ENCODE measurements around the gene WDFY4.

WDFY4 gene

DNA sequence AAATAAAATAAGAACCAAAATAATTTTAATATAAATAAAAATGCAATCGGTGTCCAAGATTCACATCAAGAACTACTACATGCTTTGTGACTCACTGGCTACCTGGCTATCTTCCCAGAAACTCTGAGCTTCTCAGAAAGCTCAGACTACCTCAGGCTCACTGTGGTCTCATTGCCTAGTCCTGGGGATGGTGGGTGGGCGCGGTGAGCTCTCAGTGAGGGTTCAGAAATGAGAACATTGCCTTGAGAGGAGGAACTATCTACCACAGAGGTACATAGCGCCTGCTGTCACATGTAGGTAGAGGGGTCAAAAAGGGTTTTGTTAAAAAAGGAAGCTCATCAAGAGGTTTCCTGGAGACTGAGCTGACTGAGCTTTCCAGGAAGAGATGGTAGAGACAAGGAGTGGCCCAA lies 108.0 kb downstream of the WDFY4 start:
- H3K27ac ChIP-seq (ENCODE audit: low read length, poor library complexity, severe bottlenecking) = no peak overlapping the region
- no peak overlapping the region for H2BK5ac ChIP-seq (ENCODE audit: low read depth, low read length, poor library complexity, severe bottlenecking)
- no peak for DNase-seq
- peaks cover 3 to 59% of the 10 kb centered on the region in 2 experiments for H3K27me3 ChIP-seq (ENCODE audit: control insufficient read depth in 1 of 2, insufficient read depth in 1 of 2, low read length in 2 of 2)
- H3K23ac ChIP-seq (ENCODE audit: low read length in 2 of 2) = no peak overlapping the region
- no peak overlapping the region for H3K9ac ChIP-seq (ENCODE audit: low read length)
- H3K14ac ChIP-seq (ENCODE audit: low read length in 2 of 2) = no peak overlapping the region
- H3K4me1 ChIP-seq (ENCODE audit: control insufficient read depth, insufficient read depth, low read depth, low read length) = no peaks in the 10 kb centered on the region
- no peak overlapping the region for H3K4ac ChIP-seq (ENCODE audit: low read depth in 1 of 2, low read length in 2 of 2)
- no peaks in the 10 kb centered on the region for H3K79me1 ChIP-seq (replicated peaks; ENCODE audit: low read length, poor library complexity, severe bottlenecking)
- H4K8ac ChIP-seq (ENCODE audit: low read length) = no peak overlapping the region
- H3K4me3 ChIP-seq (ENCODE audit: insufficient read depth in 1 of 2, low read depth in 1 of 2, low read length in 2 of 2) = no peak overlapping the region
- H3K9me3 ChIP-seq (ENCODE audit: control insufficient read depth, low read length) = no peaks in the 10 kb centered on the region
- H2BK120ac ChIP-seq (ENCODE audit: low read depth, low read length) = no peak overlapping the region
- H2AK5ac ChIP-seq (ENCODE audit: low read length, severe bottlenecking) = no peak overlapping the region
- no peak overlapping the region for H4K91ac ChIP-seq (ENCODE audit: low read length)
- no peak overlapping the region for H2AFZ ChIP-seq (ENCODE audit: low read depth, low read length)
- H3K18ac ChIP-seq (ENCODE audit: low read depth in 1 of 2, low read length in 2 of 2) = no peak overlapping the region
- no peak overlapping the region for H3K4me2 ChIP-seq (ENCODE audit: low read length, poor library complexity, severe bottlenecking)
- no peak overlapping the region for H2BK15ac ChIP-seq (ENCODE audit: low read depth, poor library complexity, severe bottlenecking)
- 92% methylated on average over 3 of the region's 4 CpGs for WGBS
- no peak overlapping the region for H2BK12ac ChIP-seq (ENCODE audit: low read length in 2 of 2)
- no peaks in the 10 kb centered on the region for H3K36me3 ChIP-seq (ENCODE audit: control insufficient read depth in 1 of 2, insufficient read depth in 2 of 2, low read depth in 1 of 2, low read length in 2 of 2)

DNA sequence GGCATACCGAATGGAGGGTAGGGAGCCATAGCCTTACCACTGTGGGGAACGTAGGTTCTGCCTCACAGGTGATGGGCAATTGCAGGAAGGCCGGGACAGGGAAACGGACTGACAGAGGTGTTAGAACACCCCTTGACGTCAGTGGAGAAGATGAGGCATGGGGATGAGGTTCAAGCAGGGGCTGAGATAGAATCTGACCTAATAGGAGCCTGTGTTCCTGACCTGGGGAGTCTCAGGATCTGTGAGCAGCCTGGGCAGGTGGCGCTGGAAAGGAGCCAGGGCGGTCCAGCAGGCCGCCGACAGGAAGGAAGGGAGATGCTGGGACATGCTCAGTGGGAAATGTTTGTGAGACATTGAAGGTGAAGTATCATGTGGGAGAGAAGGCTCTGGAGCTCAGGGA lies 109.4 kb downstream of the WDFY4 start:
- Histone ChIP-seq H2AK5ac (ENCODE audit: low read length, severe bottlenecking) (no peak overlapping the region), H3K23ac (ENCODE audit: low read length in 2 of 2) (no peak overlapping the region), H2BK15ac (ENCODE audit: low read depth, poor library complexity, severe bottlenecking) (peak overlapping the region; percentile 17), H3K9me3 (ENCODE audit: control insufficient read depth, low read length) (no peaks in the 10 kb centered on the region), H3K79me1 (replicated peaks; ENCODE audit: low read length, poor library complexity, severe bottlenecking) (no peaks in the 10 kb centered on the region), H2BK5ac (ENCODE audit: low read depth, low read length, poor library complexity, severe bottlenecking) (no peak overlapping the region), H3K4me2 (ENCODE audit: low read length, poor library complexity, severe bottlenecking) (no peak overlapping the region), H3K9ac (ENCODE audit: low read length) (no peak overlapping the region), H3K14ac (ENCODE audit: low read length in 2 of 2) (peak overlapping the region in 1 of 2 experiments; percentile 51), H3K36me3 (ENCODE audit: control insufficient read depth in 1 of 2, insufficient read depth in 2 of 2, low read depth in 1 of 2, low read length in 2 of 2) (no peaks in the 10 kb centered on the region), H3K18ac (ENCODE audit: low read depth in 1 of 2, low read length in 2 of 2) (no peak overlapping the region), H3K4ac (ENCODE audit: low read depth in 1 of 2, low read length in 2 of 2) (no peak overlapping the region), H4K8ac (ENCODE audit: low read length) (no peak overlapping the region), H4K91ac (ENCODE audit: low read length) (no peak overlapping the region), H2AFZ (ENCODE audit: low read depth, low read length) (no peak overlapping the region), H3K27ac (ENCODE audit: low read length, poor library complexity, severe bottlenecking) (no peak overlapping the region), H2BK120ac (ENCODE audit: low read depth, low read length) (no peak overlapping the region), H3K4me1 (ENCODE audit: control insufficient read depth, insufficient read depth, low read depth, low read length) (no peaks in the 10 kb centered on the region), H3K27me3 (ENCODE audit: control insufficient read depth in 1 of 2, insufficient read depth in 1 of 2, low read length in 2 of 2) (peaks cover 3 to 53% of the 10 kb centered on the region in 2 experiments), H3K4me3 (ENCODE audit: insufficient read depth in 1 of 2, low read depth in 1 of 2, low read length in 2 of 2) (no peak overlapping the region), H2BK12ac (ENCODE audit: low read length in 2 of 2) (no peak overlapping the region)
- 92% methylated on average over 9 of the region's 9 CpGs for WGBS
- no peak for DNase-seq

DNA sequence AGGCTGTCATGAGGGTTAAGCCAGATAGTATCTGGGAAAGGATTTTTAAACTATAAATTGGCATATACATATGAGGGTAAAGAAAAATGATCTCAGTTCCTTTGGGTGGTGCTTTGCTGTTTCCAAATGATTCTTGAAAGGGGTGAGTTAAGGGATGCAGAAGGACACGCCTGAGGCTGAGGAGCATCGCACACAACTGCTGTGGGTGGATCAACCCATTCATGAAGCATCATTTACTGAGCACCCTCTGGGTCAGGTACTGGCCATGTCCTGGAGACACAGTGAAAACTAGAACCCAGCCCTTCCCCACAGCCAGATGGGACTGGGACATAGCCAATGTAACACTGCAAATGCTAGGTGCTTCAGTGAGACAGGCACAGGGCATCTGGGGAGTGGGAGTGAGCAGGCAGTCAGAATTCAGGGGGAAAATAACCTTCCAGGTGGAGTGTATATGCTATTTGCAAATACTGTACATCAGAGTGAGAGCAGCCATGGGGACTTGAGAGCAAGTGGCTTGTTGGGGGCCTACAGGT lies 112.1 kb downstream of the WDFY4 start:
- H2BK120ac ChIP-seq (ENCODE audit: low read depth, low read length) = no peak overlapping the region
- H2BK15ac ChIP-seq (ENCODE audit: low read depth, poor library complexity, severe bottlenecking) = no peak overlapping the region
- H4K91ac ChIP-seq (ENCODE audit: low read length) = no peak overlapping the region
- H3K18ac ChIP-seq (ENCODE audit: low read depth in 1 of 2, low read length in 2 of 2) = no peak overlapping the region
- no peak overlapping the region for H3K9ac ChIP-seq (ENCODE audit: low read length)
- no peak overlapping the region for H3K27ac ChIP-seq (ENCODE audit: low read length, poor library complexity, severe bottlenecking)
- H3K14ac ChIP-seq (ENCODE audit: low read length in 2 of 2) = no peak overlapping the region
- no peak overlapping the region for H2BK5ac ChIP-seq (ENCODE audit: low read depth, low read length, poor library complexity, severe bottlenecking)
- WGBS = 93% methylated on average over 2 of the region's 2 CpGs
- no peak overlapping the region for H4K8ac ChIP-seq (ENCODE audit: low read length)
- no peak overlapping the region for H3K4me2 ChIP-seq (ENCODE audit: low read length, poor library complexity, severe bottlenecking)
- H3K36me3 ChIP-seq (ENCODE audit: control insufficient read depth in 1 of 2, insufficient read depth in 2 of 2, low read depth in 1 of 2, low read length in 2 of 2) = no peaks in the 10 kb centered on the region
- no peaks in the 10 kb centered on the region for H3K4me1 ChIP-seq (ENCODE audit: control insufficient read depth, insufficient read depth, low read depth, low read length)
- no peak overlapping the region for H2BK12ac ChIP-seq (ENCODE audit: low read length in 2 of 2)
- H3K27me3 ChIP-seq (ENCODE audit: control insufficient read depth in 1 of 2, insufficient read depth in 1 of 2, low read length in 2 of 2) = peaks cover 3 to 26% of the 10 kb centered on the region in 2 experiments
- H2AFZ ChIP-seq (ENCODE audit: low read depth, low read length) = no peak overlapping the region
- no peak overlapping the region for H3K4me3 ChIP-seq (ENCODE audit: insufficient read depth in 1 of 2, low read depth in 1 of 2, low read length in 2 of 2)
- no peak overlapping the region for H2AK5ac ChIP-seq (ENCODE audit: low read length, severe bottlenecking)
- H3K4ac ChIP-seq (ENCODE audit: low read depth in 1 of 2, low read length in 2 of 2) = no peak overlapping the region
- H3K23ac ChIP-seq (ENCODE audit: low read length in 2 of 2) = no peak overlapping the region
- no peaks in the 10 kb centered on the region for H3K79me1 ChIP-seq (replicated peaks; ENCODE audit: low read length, poor library complexity, severe bottlenecking)
- H3K9me3 ChIP-seq (ENCODE audit: control insufficient read depth, low read length) = no peaks in the 10 kb centered on the region
- DNase-seq = no peak

DNA sequence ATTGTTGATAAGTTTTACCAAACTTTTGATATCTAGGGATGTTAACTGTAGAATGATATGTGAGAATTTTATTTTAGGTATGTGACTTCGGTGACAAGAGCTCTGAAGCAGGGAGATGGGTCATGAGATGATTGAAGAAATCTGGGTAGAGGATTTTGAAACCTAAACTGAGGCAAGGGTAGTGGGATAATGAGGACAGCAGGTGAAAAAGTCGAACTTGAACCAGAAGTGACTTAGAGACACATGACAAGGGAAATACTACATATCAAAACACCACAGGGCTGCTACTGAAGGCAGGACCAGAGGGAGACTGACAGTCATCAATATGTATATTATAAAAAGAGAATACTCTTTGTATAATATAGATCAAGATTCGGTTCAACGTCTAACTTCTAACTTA lies 113.2 kb downstream of the WDFY4 start:
- Histone ChIP-seq H3K4ac (ENCODE audit: low read depth in 1 of 2, low read length in 2 of 2) (no peak overlapping the region), H4K8ac (ENCODE audit: low read length) (no peak overlapping the region), H2AK5ac (ENCODE audit: low read length, severe bottlenecking) (no peak overlapping the region), H3K9me3 (ENCODE audit: control insufficient read depth, low read length) (no peaks in the 10 kb centered on the region), H3K27ac (ENCODE audit: low read length, poor library complexity, severe bottlenecking) (no peak overlapping the region), H3K4me2 (ENCODE audit: low read length, poor library complexity, severe bottlenecking) (no peak overlapping the region), H3K79me1 (replicated peaks; ENCODE audit: low read length, poor library complexity, severe bottlenecking) (no peaks in the 10 kb centered on the region), H3K18ac (ENCODE audit: low read depth in 1 of 2, low read length in 2 of 2) (no peak overlapping the region), H2AFZ (ENCODE audit: low read depth, low read length) (no peak overlapping the region), H3K23ac (ENCODE audit: low read length in 2 of 2) (no peak overlapping the region), H4K91ac (ENCODE audit: low read length) (no peak overlapping the region), H3K27me3 (ENCODE audit: control insufficient read depth in 1 of 2, insufficient read depth in 1 of 2, low read length in 2 of 2) (peaks cover 0 to 22% of the 10 kb centered on the region in 2 experiments), H2BK5ac (ENCODE audit: low read depth, low read length, poor library complexity, severe bottlenecking) (no peak overlapping the region), H3K9ac (ENCODE audit: low read length) (no peak overlapping the region), H3K36me3 (ENCODE audit: control insufficient read depth in 1 of 2, insufficient read depth in 2 of 2, low read depth in 1 of 2, low read length in 2 of 2) (no peaks in the 10 kb centered on the region), H3K4me1 (ENCODE audit: control insufficient read depth, insufficient read depth, low read depth, low read length) (no peaks in the 10 kb centered on the region), H3K4me3 (ENCODE audit: insufficient read depth in 1 of 2, low read depth in 1 of 2, low read length in 2 of 2) (no peak overlapping the region), H2BK15ac (ENCODE audit: low read depth, poor library complexity, severe bottlenecking) (no peak overlapping the region), H2BK12ac (ENCODE audit: low read length in 2 of 2) (no peak overlapping the region), H3K14ac (ENCODE audit: low read length in 2 of 2) (no peak overlapping the region), H2BK120ac (ENCODE audit: low read depth, low read length) (no peak overlapping the region)
- WGBS = 63% methylated on average over 1 of the region's 4 CpGs
- no peak for DNase-seq
